ENCODE data around the gene HPCAL1. TPM values are rescaled to one million over a fixed set of nuclear protein-coding genes. Genes with fewer than 3 reads are reported as not detected.

HPCAL1 gene
- total and polyA plus RNA-seq, 4 experiments from 2014 or later: 77.1 to 114 (median 90.4) TPM

GRCh38 chr2:10317646-10318045, 14.9 kb downstream of the HPCAL1 start:
- CTCF ChIA-PET (ENCODE audit: partially characterized antibody): interaction anchor here (1.3 to 1.6 kb wide), 3 partner anchors 9 to 14 kb away, joined by 4 to 5 read pairs (median 4); no protein-coding TSS in a partner anchor
- H3K4me3 ChIP-seq (ENCODE audit: low read length in 2 of 2): no peak overlapping the region
- H3K4me1 Mint-ChIP-seq: peaks cover 28 to 70% (median 51%) of the 10 kb centered on the region in 4 donors
- H3K9me3 ChIP-seq (ENCODE audit: control insufficient read depth in 1 of 2, low read length in 2 of 2): no peaks in the 10 kb centered on the region
- no peak overlapping the region for H3K27ac Mint-ChIP-seq
- intact Hi-C loops (cut with micrococcal nuclease): no loop called here
- DNase-seq: no peak
- no peak overlapping the region for H3K4me3 Mint-ChIP-seq
- H3K9me3 Mint-ChIP-seq: peaks cover 0 to 2% (median 0%) of the 10 kb centered on the region in 8 donors
- H3K27me3 Mint-ChIP-seq: no peaks in the 10 kb centered on the region
- peaks cover 30% of the 10 kb centered on the region for H3K4me1 ChIP-seq (ENCODE audit: insufficient read depth, low read length)
- no peaks in the 10 kb centered on the region for H3K27me3 ChIP-seq (ENCODE audit: insufficient read depth, low read length)
- H3K27ac ChIP-seq (ENCODE audit: low read depth, low read length): no peak overlapping the region
- H3K36me3 Mint-ChIP-seq: peaks cover 5 to 9% of the 10 kb centered on the region in 2 donors
- POLR2A ChIA-PET (ENCODE audit: partially characterized antibody): interaction anchor here (1.0 to 1.6 kb wide), 2 partner anchors 10 to 14 kb away, joined by 3 to 4 read pairs; no protein-coding TSS in a partner anchor
- H3K36me3 ChIP-seq (ENCODE audit: insufficient read depth, low read length): peaks cover 6% of the 10 kb centered on the region

DNA sequence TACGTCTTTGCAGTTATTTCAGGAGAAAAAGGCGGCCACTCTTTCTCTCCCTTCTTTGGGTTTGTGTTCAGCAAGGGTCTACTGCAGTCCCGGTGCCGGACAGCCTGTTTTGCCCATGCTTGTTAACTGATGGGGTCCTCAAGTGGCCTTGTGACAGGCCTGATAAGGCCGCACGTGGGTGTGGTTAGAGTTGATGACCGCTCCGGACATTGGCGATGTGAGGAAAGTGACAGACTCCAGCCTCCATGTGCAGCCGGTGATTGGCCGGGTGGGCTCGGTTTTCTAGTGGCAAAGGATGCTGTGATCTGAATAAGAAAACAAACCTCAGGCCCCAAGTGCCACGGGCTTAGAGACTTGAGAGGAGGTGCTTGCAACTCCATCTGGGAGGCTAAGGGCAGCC, 15.6 kb downstream of the HPCAL1 start:
- no peak for DNase-seq
- Mint-ChIP-seq H3K36me3 (peaks cover 9 to 15% of the 10 kb centered on the region in 2 donors), H3K4me3 (no peak overlapping the region), H3K27me3 (no peaks in the 10 kb centered on the region), H3K4me1 (peaks cover 31 to 76% (median 55%) of the 10 kb centered on the region in 4 donors), H3K9me3 (peaks cover 0 to 2% (median 0%) of the 10 kb centered on the region in 8 donors), H3K27ac (peak overlapping the region in 3 of 7 donors; percentile 41 to 62 (median 56))
- ChIA-PET CTCF (ENCODE audit: partially characterized antibody) (interaction anchor here (1.3 to 1.6 kb wide), 2 partner anchors 10 to 13 kb away, joined by 4 read pairs; no protein-coding TSS in a partner anchor), POLR2A (ENCODE audit: partially characterized antibody) (interaction anchor here (1.6 kb wide), 1 partner anchor 10 kb away, joined by 4 read pairs; no protein-coding TSS in a partner anchor)
- Histone ChIP-seq H3K4me1 (ENCODE audit: insufficient read depth, low read length) (peaks cover 30% of the 10 kb centered on the region), H3K27me3 (ENCODE audit: insufficient read depth, low read length) (no peaks in the 10 kb centered on the region), H3K9me3 (ENCODE audit: control insufficient read depth in 1 of 2, low read length in 2 of 2) (no peaks in the 10 kb centered on the region), H3K4me3 (ENCODE audit: low read length in 2 of 2) (no peak overlapping the region), H3K27ac (ENCODE audit: low read depth, low read length) (no peak overlapping the region), H3K36me3 (ENCODE audit: insufficient read depth, low read length) (peaks cover 7% of the 10 kb centered on the region)
- intact Hi-C loops (cut with micrococcal nuclease): no loop called here

DNA sequence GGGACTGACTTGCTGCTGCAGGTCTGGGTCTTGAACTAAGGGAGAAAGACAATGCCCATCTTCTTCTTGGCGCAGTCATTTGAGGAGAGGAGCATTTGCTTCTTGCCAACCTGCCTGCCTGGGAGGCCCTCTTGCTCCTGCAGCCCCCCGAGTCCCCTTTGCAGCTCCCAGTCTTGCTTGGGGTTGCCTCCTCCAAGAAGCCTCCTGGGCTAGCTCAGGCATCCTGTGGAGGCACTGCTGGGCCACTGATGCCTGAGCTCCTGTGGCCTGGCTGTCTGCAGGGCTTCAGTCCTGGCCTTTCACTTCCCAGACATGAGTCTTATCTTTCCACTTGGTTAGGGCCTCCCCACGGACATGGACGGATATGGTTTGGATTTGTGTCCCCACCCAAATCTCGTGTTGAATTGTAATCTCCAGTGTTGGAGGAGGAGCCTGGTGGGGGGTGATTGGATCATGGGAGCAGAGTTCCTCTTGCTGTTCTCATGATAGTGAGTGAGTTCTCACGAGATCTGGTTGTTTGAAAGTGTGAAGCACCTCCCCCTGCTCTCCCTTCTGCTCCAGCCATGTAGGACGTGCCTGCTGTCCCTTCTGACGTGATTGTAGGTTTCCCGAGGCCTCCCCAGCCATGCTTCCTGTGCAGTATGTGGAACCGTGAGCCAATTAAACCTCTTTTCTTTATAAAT, 17.3 kb downstream of the HPCAL1 start:
- Histone ChIP-seq H3K36me3 (ENCODE audit: insufficient read depth, low read length) (peaks cover 7% of the 10 kb centered on the region), H3K27me3 (ENCODE audit: insufficient read depth, low read length) (no peaks in the 10 kb centered on the region), H3K4me1 (ENCODE audit: insufficient read depth, low read length) (peaks cover 31% of the 10 kb centered on the region), H3K9me3 (ENCODE audit: control insufficient read depth in 1 of 2, low read length in 2 of 2) (no peaks in the 10 kb centered on the region), H3K27ac (ENCODE audit: low read depth, low read length) (no peak overlapping the region), H3K4me3 (ENCODE audit: low read length in 2 of 2) (no peak overlapping the region)
- no peaks in the 10 kb centered on the region for H3K27me3 Mint-ChIP-seq
- ChIA-PET POLR2A (ENCODE audit: partially characterized antibody) (interaction anchor here (0.9 to 1.5 kb wide), 2 partner anchors 12 to 17 kb away, joined by 3 read pairs; no protein-coding TSS in a partner anchor), CTCF (ENCODE audit: partially characterized antibody) (interaction anchor here (2.0 to 2.4 kb wide), 2 partner anchors 15 to 89 kb away, joined by 5 to 7 read pairs; no protein-coding TSS in a partner anchor)
- peaks cover 0 to 2% (median 0%) of the 10 kb centered on the region in 8 donors for H3K9me3 Mint-ChIP-seq
- DNase-seq: no peak
- intact Hi-C loops (cut with micrococcal nuclease): no loop called here
- peak overlapping the region in 4 of 7 donors; percentile 40 to 72 (median 53) for H3K27ac Mint-ChIP-seq
- H3K4me1 Mint-ChIP-seq: peaks cover 34 to 81% (median 55%) of the 10 kb centered on the region in 4 donors
- no peak overlapping the region for H3K4me3 Mint-ChIP-seq
- H3K36me3 Mint-ChIP-seq: peaks cover 9 to 16% of the 10 kb centered on the region in 2 donors

GRCh38 chr2:10320575-10320931, 17.8 kb downstream of the HPCAL1 start:
- Histone ChIP-seq H3K27me3 (ENCODE audit: insufficient read depth, low read length) (no peaks in the 10 kb centered on the region), H3K9me3 (ENCODE audit: control insufficient read depth in 1 of 2, low read length in 2 of 2) (no peaks in the 10 kb centered on the region), H3K4me1 (ENCODE audit: insufficient read depth, low read length) (peaks cover 31% of the 10 kb centered on the region), H3K4me3 (ENCODE audit: low read length in 2 of 2) (no peak overlapping the region), H3K27ac (ENCODE audit: low read depth, low read length) (no peak overlapping the region), H3K36me3 (ENCODE audit: insufficient read depth, low read length) (peaks cover 7% of the 10 kb centered on the region)
- intact Hi-C loops (cut with micrococcal nuclease): no loop called here
- H3K9me3 Mint-ChIP-seq: peaks cover 0 to 2% (median 0%) of the 10 kb centered on the region in 8 donors
- ChIA-PET CTCF (ENCODE audit: partially characterized antibody) (interaction anchor here (2.0 to 2.4 kb wide), 2 partner anchors 16 to 88 kb away, joined by 5 to 7 read pairs; no protein-coding TSS in a partner anchor), POLR2A (ENCODE audit: partially characterized antibody) (interaction anchor here (1.5 kb wide), 1 partner anchor 17 kb away, joined by 3 read pairs; no protein-coding TSS in a partner anchor)
- H3K4me3 Mint-ChIP-seq: no peak overlapping the region
- H3K36me3 Mint-ChIP-seq: peaks cover 9 to 16% of the 10 kb centered on the region in 2 donors
- H3K4me1 Mint-ChIP-seq: peaks cover 35 to 81% (median 57%) of the 10 kb centered on the region in 4 donors
- DNase-seq: no peak
- H3K27me3 Mint-ChIP-seq: no peaks in the 10 kb centered on the region
- H3K27ac Mint-ChIP-seq: peak overlapping the region in 3 of 7 donors; percentile 40 to 54 (median 52)

DNA sequence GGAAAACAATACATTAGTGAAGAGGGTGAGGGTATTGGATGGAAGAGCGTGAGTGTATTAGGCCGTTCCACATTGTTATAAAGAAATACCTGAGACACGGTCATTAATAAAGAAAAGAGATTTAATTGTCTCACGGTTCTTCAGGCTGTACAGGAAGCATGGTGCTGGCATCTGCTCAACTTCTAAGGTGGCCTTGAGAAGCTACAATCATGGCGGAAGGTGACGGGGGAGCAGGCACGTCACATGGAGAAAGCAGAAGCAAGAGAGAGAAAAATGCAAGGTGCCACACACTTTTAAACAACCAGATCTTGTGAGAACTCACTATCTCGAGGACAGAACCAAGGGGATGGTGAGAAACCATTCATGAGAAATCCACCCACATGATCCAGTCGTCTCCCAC, 18.2 kb downstream of the HPCAL1 start:
- Histone ChIP-seq H3K27me3 (ENCODE audit: insufficient read depth, low read length) (no peaks in the 10 kb centered on the region), H3K4me1 (ENCODE audit: insufficient read depth, low read length) (peaks cover 31% of the 10 kb centered on the region), H3K36me3 (ENCODE audit: insufficient read depth, low read length) (peaks cover 7% of the 10 kb centered on the region), H3K27ac (ENCODE audit: low read depth, low read length) (no peak overlapping the region), H3K4me3 (ENCODE audit: low read length in 2 of 2) (no peak overlapping the region), H3K9me3 (ENCODE audit: control insufficient read depth in 1 of 2, low read length in 2 of 2) (no peaks in the 10 kb centered on the region)
- Mint-ChIP-seq H3K4me1 (peaks cover 37 to 81% (median 58%) of the 10 kb centered on the region in 4 donors), H3K27ac (peak overlapping the region in 2 of 7 donors; percentile 63), H3K4me3 (no peak overlapping the region), H3K9me3 (peaks cover 0 to 2% (median 0%) of the 10 kb centered on the region in 8 donors), H3K36me3 (peaks cover 9 to 16% of the 10 kb centered on the region in 2 donors), H3K27me3 (no peaks in the 10 kb centered on the region)
- POLR2A ChIA-PET (ENCODE audit: partially characterized antibody): interaction anchor here (1.5 kb wide), 1 partner anchor 17 kb away, joined by 3 read pairs; no protein-coding TSS in a partner anchor
- intact Hi-C loops (cut with micrococcal nuclease): no loop called here
- CTCF ChIA-PET (ENCODE audit: partially characterized antibody): interaction anchor here (2.0 to 2.4 kb wide), 2 partner anchors 16 to 88 kb away, joined by 5 to 7 read pairs; no protein-coding TSS in a partner anchor
- DNase-seq: no peak

GRCh38 chr2:10321622-10322021, 18.9 kb downstream of the HPCAL1 start:
- Mint-ChIP-seq H3K27ac (peak overlapping the region in 2 of 7 donors; percentile 8 to 29), H3K27me3 (no peaks in the 10 kb centered on the region), H3K4me3 (no peak overlapping the region), H3K36me3 (peaks cover 9 to 16% of the 10 kb centered on the region in 2 donors), H3K4me1 (peaks cover 36 to 81% (median 57%) of the 10 kb centered on the region in 4 donors), H3K9me3 (peaks cover 0 to 2% (median 0%) of the 10 kb centered on the region in 8 donors)
- CTCF ChIA-PET (ENCODE audit: partially characterized antibody): no interaction called here
- peaks cover 7% of the 10 kb centered on the region for H3K36me3 ChIP-seq (ENCODE audit: insufficient read depth, low read length)
- H3K27ac ChIP-seq (ENCODE audit: low read depth, low read length): no peak overlapping the region
- H3K4me1 ChIP-seq (ENCODE audit: insufficient read depth, low read length): peaks cover 31% of the 10 kb centered on the region
- DNase-seq: no peak
- no peaks in the 10 kb centered on the region for H3K27me3 ChIP-seq (ENCODE audit: insufficient read depth, low read length)
- no peaks in the 10 kb centered on the region for H3K9me3 ChIP-seq (ENCODE audit: control insufficient read depth in 1 of 2, low read length in 2 of 2)
- H3K4me3 ChIP-seq (ENCODE audit: low read length in 2 of 2): no peak overlapping the region
- intact Hi-C loops (cut with micrococcal nuclease): no loop called here
- POLR2A ChIA-PET (ENCODE audit: partially characterized antibody): interaction anchor here (1.5 kb wide), 1 partner anchor 18 kb away, joined by 3 read pairs; no protein-coding TSS in a partner anchor

- Histone ChIP-seq H3K27ac (ENCODE audit: low read depth, low read length) (no peak overlapping the region), H3K4me3 (ENCODE audit: low read length in 2 of 2) (no peak overlapping the region), H3K9me3 (ENCODE audit: control insufficient read depth in 1 of 2, low read length in 2 of 2) (no peaks in the 10 kb centered on the region), H3K36me3 (ENCODE audit: insufficient read depth, low read length) (peaks cover 7% of the 10 kb centered on the region), H3K27me3 (ENCODE audit: insufficient read depth, low read length) (no peaks in the 10 kb centered on the region), H3K4me1 (ENCODE audit: insufficient read depth, low read length) (peaks cover 36% of the 10 kb centered on the region)
- intact Hi-C loops (cut with micrococcal nuclease): no loop called here
- no peak overlapping the region for H3K4me3 Mint-ChIP-seq
- peaks cover 9 to 16% of the 10 kb centered on the region in 2 donors for H3K36me3 Mint-ChIP-seq
- no peaks in the 10 kb centered on the region for H3K27me3 Mint-ChIP-seq
- no peak for DNase-seq
- POLR2A ChIA-PET (ENCODE audit: partially characterized antibody): interaction anchor here (1.1 to 2.0 kb wide), 3 partner anchors 9 to 19 kb away, joined by 3 to 6 read pairs (median 4); no protein-coding TSS in a partner anchor
- CTCF ChIA-PET (ENCODE audit: partially characterized antibody): interaction anchor here (2.1 kb wide), 1 partner anchor 86 kb away, joined by 8 read pairs; no protein-coding TSS in a partner anchor
- H3K27ac Mint-ChIP-seq: peak overlapping the region in 3 of 7 donors; percentile 15 to 66 (median 22)
- peaks cover 39 to 83% (median 61%) of the 10 kb centered on the region in 4 donors for H3K4me1 Mint-ChIP-seq
- peaks cover 0 to 2% (median 0%) of the 10 kb centered on the region in 8 donors for H3K9me3 Mint-ChIP-seq
Measured at GRCh38 chr2:10322481-10322880, 19.8 kb downstream of the HPCAL1 start.
